ENCODE measurements around the gene MYL4. TPM values are rescaled to one million over a fixed set of nuclear protein-coding genes. Genes with fewer than 3 reads are reported as not detected.

The MYL4 gene
- total and polyA plus RNA-seq, 10 of the 15 experiments (the other 5 are each of a cell fraction or from before 2014, with no cell fraction given), result 0.23 to 1.6 (median 0.58) TPM; not detected in 3

DNA sequence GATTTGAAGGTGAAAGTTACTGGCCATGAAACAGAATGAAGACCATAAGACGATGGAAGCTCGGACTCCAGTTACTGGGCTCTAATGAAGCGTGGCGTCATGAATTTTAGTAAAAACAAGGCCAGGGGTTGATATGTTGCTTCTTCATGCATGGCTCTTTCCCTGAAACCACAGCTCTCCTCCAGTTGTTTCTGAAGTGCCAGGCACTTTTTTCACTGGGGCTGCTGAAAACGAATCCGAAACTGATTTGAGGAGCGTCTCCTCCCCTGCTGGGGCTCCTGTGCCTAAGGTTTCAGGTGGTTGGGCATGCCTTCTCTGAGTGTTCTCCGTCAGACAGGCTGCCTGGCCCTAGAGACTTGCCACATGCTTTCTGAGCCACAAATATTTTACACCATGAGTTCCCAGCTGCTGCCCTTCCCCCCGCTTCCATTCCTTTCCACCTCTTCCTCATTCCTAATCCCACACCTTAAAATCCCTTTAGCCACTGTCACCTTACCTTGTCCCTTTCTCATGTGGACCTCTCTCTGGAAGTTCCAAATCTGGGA is 3.7 kb upstream of the MYL4 start (continued):
- TF ChIP-seq, protein P1, sequence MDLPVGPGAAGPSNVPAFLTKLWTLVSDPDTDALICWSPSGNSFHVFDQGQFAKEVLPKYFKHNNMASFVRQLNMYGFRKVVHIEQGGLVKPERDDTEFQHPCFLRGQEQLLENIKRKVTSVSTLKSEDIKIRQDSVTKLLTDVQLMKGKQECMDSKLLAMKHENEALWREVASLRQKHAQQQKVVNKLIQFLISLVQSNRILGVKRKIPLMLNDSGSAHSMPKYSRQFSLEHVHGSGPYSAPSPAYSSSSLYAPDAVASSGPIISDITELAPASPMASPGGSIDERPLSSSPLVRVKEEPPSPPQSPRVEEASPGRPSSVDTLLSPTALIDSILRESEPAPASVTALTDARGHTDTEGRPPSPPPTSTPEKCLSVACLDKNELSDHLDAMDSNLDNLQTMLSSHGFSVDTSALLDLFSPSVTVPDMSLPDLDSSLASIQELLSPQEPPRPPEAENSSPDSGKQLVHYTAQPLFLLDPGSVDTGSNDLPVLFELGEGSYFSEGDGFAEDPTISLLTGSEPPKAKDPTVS (IDR thresholded peaks at IDR 0.05; ENCODE audit: low read depth, low read length), result no peak
- TF ChIP-seq NFXL1 (IDR thresholded peaks at IDR 0.05; ENCODE audit: borderline replicate concordance) (no peak), FOXM1 (IDR thresholded peaks at IDR 0.05; ENCODE audit: low read depth, low read length) (no peak), NRF1 (conservative IDR thresholded peaks at IDR 0.05; ENCODE audit: low read depth, low read length) (no peak), RFX5 (IDR thresholded peaks at IDR 0.05; ENCODE audit: low read depth, low read length) (no peak), PAX5 (IDR thresholded peaks at IDR 0.05; ENCODE audit: borderline replicate concordance, low read depth, low read length) (peak; percentile 85), SUZ12 (IDR thresholded peaks at IDR 0.05; ENCODE audit: unreplicated experiment) (no peak), CBFB (IDR thresholded peaks at IDR 0.05; ENCODE audit: low read depth) (peak; percentile 73; the same call in 1 of the 2 replicates), RBBP5 (conservative IDR thresholded peaks at IDR 0.05) (no peak), SMC3 (IDR thresholded peaks at IDR 0.05; ENCODE audit: borderline replicate concordance, low read length) (no peak), FOS (IDR thresholded peaks at IDR 0.05; ENCODE audit: borderline replicate concordance, extremely low read depth, insufficient read length) (no peak), STAT1 (conservative IDR thresholded peaks at IDR 0.05) (no peak), IKZF1 (conservative IDR thresholded peaks at IDR 0.05) (peak; percentile 90)
- TF ChIP-seq, protein P2, sequence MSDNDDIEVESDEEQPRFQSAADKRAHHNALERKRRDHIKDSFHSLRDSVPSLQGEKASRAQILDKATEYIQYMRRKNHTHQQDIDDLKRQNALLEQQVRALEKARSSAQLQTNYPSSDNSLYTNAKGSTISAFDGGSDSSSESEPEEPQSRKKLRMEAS (IDR thresholded peaks at IDR 0.05; ENCODE audit: low read depth, low read length), result peak; percentile 57; the same call in 1 of the 2 replicates
- TF ChIP-seq, protein P3, sequence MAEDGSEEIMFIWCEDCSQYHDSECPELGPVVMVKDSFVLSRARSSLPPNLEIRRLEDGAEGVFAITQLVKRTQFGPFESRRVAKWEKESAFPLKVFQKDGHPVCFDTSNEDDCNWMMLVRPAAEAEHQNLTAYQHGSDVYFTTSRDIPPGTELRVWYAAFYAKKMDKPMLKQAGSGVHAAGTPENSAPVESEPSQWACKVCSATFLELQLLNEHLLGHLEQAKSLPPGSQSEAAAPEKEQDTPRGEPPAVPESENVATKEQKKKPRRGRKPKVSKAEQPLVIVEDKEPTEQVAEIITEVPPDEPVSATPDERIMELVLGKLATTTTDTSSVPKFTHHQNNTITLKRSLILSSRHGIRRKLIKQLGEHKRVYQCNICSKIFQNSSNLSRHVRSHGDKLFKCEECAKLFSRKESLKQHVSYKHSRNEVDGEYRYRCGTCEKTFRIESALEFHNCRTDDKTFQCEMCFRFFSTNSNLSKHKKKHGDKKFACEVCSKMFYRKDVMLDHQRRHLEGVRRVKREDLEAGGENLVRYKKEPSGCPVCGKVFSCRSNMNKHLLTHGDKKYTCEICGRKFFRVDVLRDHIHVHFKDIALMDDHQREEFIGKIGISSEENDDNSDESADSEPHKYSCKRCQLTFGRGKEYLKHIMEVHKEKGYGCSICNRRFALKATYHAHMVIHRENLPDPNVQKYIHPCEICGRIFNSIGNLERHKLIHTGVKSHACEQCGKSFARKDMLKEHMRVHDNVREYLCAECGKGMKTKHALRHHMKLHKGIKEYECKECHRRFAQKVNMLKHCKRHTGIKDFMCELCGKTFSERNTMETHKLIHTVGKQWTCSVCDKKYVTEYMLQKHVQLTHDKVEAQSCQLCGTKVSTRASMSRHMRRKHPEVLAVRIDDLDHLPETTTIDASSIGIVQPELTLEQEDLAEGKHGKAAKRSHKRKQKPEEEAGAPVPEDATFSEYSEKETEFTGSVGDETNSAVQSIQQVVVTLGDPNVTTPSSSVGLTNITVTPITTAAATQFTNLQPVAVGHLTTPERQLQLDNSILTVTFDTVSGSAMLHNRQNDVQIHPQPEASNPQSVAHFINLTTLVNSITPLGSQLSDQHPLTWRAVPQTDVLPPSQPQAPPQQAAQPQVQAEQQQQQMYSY (CRISPR knock-in tag; IDR thresholded peaks at IDR 0.05), result no peak
- TF ChIP-seq, protein P4, sequence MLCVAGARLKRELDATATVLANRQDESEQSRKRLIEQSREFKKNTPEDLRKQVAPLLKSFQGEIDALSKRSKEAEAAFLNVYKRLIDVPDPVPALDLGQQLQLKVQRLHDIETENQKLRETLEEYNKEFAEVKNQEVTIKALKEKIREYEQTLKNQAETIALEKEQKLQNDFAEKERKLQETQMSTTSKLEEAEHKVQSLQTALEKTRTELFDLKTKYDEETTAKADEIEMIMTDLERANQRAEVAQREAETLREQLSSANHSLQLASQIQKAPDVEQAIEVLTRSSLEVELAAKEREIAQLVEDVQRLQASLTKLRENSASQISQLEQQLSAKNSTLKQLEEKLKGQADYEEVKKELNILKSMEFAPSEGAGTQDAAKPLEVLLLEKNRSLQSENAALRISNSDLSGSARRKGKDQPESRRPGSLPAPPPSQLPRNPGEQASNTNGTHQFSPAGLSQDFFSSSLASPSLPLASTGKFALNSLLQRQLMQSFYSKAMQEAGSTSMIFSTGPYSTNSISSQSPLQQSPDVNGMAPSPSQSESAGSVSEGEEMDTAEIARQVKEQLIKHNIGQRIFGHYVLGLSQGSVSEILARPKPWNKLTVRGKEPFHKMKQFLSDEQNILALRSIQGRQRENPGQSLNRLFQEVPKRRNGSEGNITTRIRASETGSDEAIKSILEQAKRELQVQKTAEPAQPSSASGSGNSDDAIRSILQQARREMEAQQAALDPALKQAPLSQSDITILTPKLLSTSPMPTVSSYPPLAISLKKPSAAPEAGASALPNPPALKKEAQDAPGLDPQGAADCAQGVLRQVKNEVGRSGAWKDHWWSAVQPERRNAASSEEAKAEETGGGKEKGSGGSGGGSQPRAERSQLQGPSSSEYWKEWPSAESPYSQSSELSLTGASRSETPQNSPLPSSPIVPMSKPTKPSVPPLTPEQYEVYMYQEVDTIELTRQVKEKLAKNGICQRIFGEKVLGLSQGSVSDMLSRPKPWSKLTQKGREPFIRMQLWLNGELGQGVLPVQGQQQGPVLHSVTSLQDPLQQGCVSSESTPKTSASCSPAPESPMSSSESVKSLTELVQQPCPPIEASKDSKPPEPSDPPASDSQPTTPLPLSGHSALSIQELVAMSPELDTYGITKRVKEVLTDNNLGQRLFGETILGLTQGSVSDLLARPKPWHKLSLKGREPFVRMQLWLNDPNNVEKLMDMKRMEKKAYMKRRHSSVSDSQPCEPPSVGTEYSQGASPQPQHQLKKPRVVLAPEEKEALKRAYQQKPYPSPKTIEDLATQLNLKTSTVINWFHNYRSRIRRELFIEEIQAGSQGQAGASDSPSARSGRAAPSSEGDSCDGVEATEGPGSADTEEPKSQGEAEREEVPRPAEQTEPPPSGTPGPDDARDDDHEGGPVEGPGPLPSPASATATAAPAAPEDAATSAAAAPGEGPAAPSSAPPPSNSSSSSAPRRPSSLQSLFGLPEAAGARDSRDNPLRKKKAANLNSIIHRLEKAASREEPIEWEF (IDR thresholded peaks at IDR 0.05; ENCODE audit: insufficient replicate concordance, low read depth, low read length), result no peak
- TF ChIP-seq, protein P5, sequence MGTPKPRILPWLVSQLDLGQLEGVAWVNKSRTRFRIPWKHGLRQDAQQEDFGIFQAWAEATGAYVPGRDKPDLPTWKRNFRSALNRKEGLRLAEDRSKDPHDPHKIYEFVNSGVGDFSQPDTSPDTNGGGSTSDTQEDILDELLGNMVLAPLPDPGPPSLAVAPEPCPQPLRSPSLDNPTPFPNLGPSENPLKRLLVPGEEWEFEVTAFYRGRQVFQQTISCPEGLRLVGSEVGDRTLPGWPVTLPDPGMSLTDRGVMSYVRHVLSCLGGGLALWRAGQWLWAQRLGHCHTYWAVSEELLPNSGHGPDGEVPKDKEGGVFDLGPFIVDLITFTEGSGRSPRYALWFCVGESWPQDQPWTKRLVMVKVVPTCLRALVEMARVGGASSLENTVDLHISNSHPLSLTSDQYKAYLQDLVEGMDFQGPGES (IDR thresholded peaks at IDR 0.05), result no peak

Measured in GM12878 (cell line).